Upper lobe of right lung (tissue), 1 donor: ENCODE data around the gene HOXB4. TPM values are rescaled to one million over a fixed set of nuclear protein-coding genes. Genes with fewer than 3 reads are reported as not detected.

ENCODE experiments used
- ATAC-seq: fragments of 200-7000 bp; cut with Tn5 transposase; one replicate; pipeline ENCODE4 v1.9.1; 2020; ENCODE audit warnings: mild to moderate bottlenecking, moderate library complexity
- DNase-seq: peaks from one replicate; pipeline ENCODE4 v3.0.0-alpha.2; 2020
- H3K27ac ChIP-seq: fragments of 200-600 bp; one replicate; pipeline ENCODE4 v1.8.0; 2022
- H3K27me3 ChIP-seq: fragments of 200-600 bp; one replicate; pipeline ENCODE4 v1.8.0; 2022; ENCODE audit warnings: mild to moderate bottlenecking
- H3K36me3 ChIP-seq: fragments of 200-600 bp; one replicate; pipeline ENCODE4 v1.8.0; 2022
- H3K4me1 ChIP-seq: fragments of 200-600 bp; one replicate; pipeline ENCODE4 v1.8.0; 2022
- H3K4me3 ChIP-seq: fragments of 200-600 bp; one replicate; pipeline ENCODE4 v1.8.0; 2022; ENCODE audit warnings: mild to moderate bottlenecking
- H3K9me3 ChIP-seq: fragments of 200-600 bp; one replicate; pipeline ENCODE4 v1.8.0; 2022
- CTCF ChIP-seq: fragments of 200-600 bp; IDR thresholded peaks from one replicate; pipeline ENCODE4 v1.8.0; 2022; ENCODE audit warnings: antibody characterized with exemption
- intact Hi-C: fragments of 100-400 bp; cut with DNase I; formaldehyde crosslinking; loops from one replicate; pipeline ENCODE4 v1.11.0; 2022
- total RNA-seq: library from RNA; stranded (reverse); fragmentation: NEBNext Ultra II Directional; extraction: Animal tissue kit (Norgen Biotek cat#: 25700); gene quantifications from one replicate; pipeline ENCODE4 v1.2.1, GENCODE V29; 2021
- donor health status: DM: no; HTN: yes; CAD: no; lungs with severe emphysema.

HOXB4 gene
- total RNA-seq, 1 donor from 2014 or later: 4.9 TPM

GRCh38 chr17:48547808-48548522, 30.2 kb downstream of the HOXB4 start:
- Histone ChIP-seq H3K27me3 (peaks cover 48% of the 10 kb centered on the region), H3K4me1 (peaks cover 8% of the 10 kb centered on the region), H3K9me3 (no peaks in the 10 kb centered on the region), H3K27ac (peak overlapping the region; percentile 67), H3K4me3 (peak overlapping the region; percentile 35), H3K36me3 (no peaks in the 10 kb centered on the region)
- DNase-seq: no peak
- intact Hi-C loops: no loop called here
- ATAC-seq: no peak
- no peak for TF ChIP-seq CTCF

- Histone ChIP-seq H3K27ac (peak overlapping the region; percentile 67), H3K36me3 (no peaks in the 10 kb centered on the region), H3K4me1 (peaks cover 8% of the 10 kb centered on the region), H3K4me3 (peak overlapping the region; percentile 35), H3K27me3 (peaks cover 56% of the 10 kb centered on the region), H3K9me3 (no peaks in the 10 kb centered on the region)
- TF ChIP-seq CTCF: no peak
- no peak for ATAC-seq
- DNase-seq: no peak
- intact Hi-C loops: no loop called here
These were observed 31.0 kb downstream of the HOXB4 start for GRCh38 chr17:48546924-48547807.

- Histone ChIP-seq H3K4me3 (peak overlapping the region; percentile 35), H3K27me3 (peaks cover 64% of the 10 kb centered on the region), H3K9me3 (no peaks in the 10 kb centered on the region), H3K36me3 (no peaks in the 10 kb centered on the region), H3K27ac (peak overlapping the region; percentile 58), H3K4me1 (peaks cover 8% of the 10 kb centered on the region)
- no peak for DNase-seq
- TF ChIP-seq CTCF: no peak
- no peak for ATAC-seq
- intact Hi-C loops: no loop called here
These were observed 31.8 kb downstream of the HOXB4 start for GRCh38 chr17:48546137-48546923.

GRCh38 chr17:48545539-48545938, 32.6 kb downstream of the HOXB4 start:
- Histone ChIP-seq H3K27ac (peak overlapping the region; percentile 89), H3K36me3 (no peaks in the 10 kb centered on the region), H3K9me3 (no peaks in the 10 kb centered on the region), H3K4me1 (peaks cover 8% of the 10 kb centered on the region), H3K27me3 (peaks cover 66% of the 10 kb centered on the region), H3K4me3 (no peak overlapping the region)
- intact Hi-C loops: no loop called here
- DNase-seq (no peak), ATAC-seq (no peak)
- TF ChIP-seq CTCF: no peak

- Histone ChIP-seq H3K27me3 (peaks cover 66% of the 10 kb centered on the region), H3K9me3 (no peaks in the 10 kb centered on the region), H3K4me3 (peak within 1 kb of the TSS; percentile 62), H3K36me3 (no peaks in the 10 kb centered on the region), H3K27ac (peak within 1 kb of the TSS; percentile 89), H3K4me1 (peaks cover 8% of the 10 kb centered on the region)
- ATAC-seq (no peak), DNase-seq (no peak)
- intact Hi-C loops: no loop called here
- TF ChIP-seq CTCF: no peak
These were observed 33.2 kb downstream of the HOXB4 start, which contains the start of gene HOXB2 for GRCh38 chr17:48545022-48545375. Gene HOXB2 (minus strand): TSS chr17:48545109. CDS start chr17:48544911, 198 bp downstream.
